H9 (cell line): ENCODE measurements around the gene SGO1. TPM values are rescaled to one million over a fixed set of nuclear protein-coding genes. Genes with fewer than 3 reads are reported as not detected.

Experiments
- DNase-seq: peaks from one replicate; pipeline ENCODE4 v3.0.0-alpha.2; 2017
- H2AFZ ChIP-seq: one replicate; pipeline ENCODE4 v1.6.1; 2013; ENCODE audit warnings: mild to moderate bottlenecking, low read length, control low read depth, moderate library complexity
- H2AK5ac ChIP-seq: 2 replicates; pipeline ENCODE4 v1.6.1; 2013; ENCODE audit warnings: low read length, control low read depth, mixed read lengths; ENCODE audit not compliant: insufficient read length
- H2BK120ac ChIP-seq: one replicate; pipeline ENCODE4 v1.6.1; 2013; ENCODE audit warnings: low read depth, mild to moderate bottlenecking, low read length, control low read depth, inconsistent platforms; ENCODE audit not compliant: poor library complexity, severe bottlenecking
- H2BK12ac ChIP-seq: 2 replicates; pipeline ENCODE4 v1.6.1; 2013; ENCODE audit warnings: low read length, control low read depth, mixed read lengths, low read depth; ENCODE audit not compliant: insufficient read length
- H2BK15ac ChIP-seq: 2 replicates; pipeline ENCODE4 v1.6.1; 2013; ENCODE audit warnings: low read depth, low read length, control low read depth
- H2BK20ac ChIP-seq: one replicate; pipeline ENCODE4 v1.6.1; 2013; ENCODE audit warnings: low read depth, mild to moderate bottlenecking, low read length, control low read depth, inconsistent platforms; ENCODE audit not compliant: poor library complexity, severe bottlenecking
- H2BK5ac ChIP-seq: 2 replicates; pipeline ENCODE4 v1.6.1; 2013; ENCODE audit warnings: low read length, control low read depth, mixed read lengths; ENCODE audit not compliant: insufficient read length
- H3K14ac ChIP-seq: 2 replicates; pipeline ENCODE4 v1.6.1; 2013; ENCODE audit warnings: low read length, control low read depth; ENCODE audit not compliant: insufficient read depth
- H3K18ac ChIP-seq: 2 replicates; pipeline ENCODE4 v1.6.1; 2013; ENCODE audit warnings: low read depth, mild to moderate bottlenecking, mixed read lengths, low read length, control low read depth; ENCODE audit not compliant: insufficient read length
- H3K23ac ChIP-seq: 2 replicates; pipeline ENCODE4 v1.6.1; 2013; ENCODE audit warnings: low read length, control low read depth, mixed read lengths, low read depth; ENCODE audit not compliant: insufficient read length
- H3K23me2 ChIP-seq: 2 replicates; pipeline ENCODE4 v1.6.1; 2013; ENCODE audit warnings: low read depth, mild to moderate bottlenecking, mixed read lengths, low read length, control low read depth; ENCODE audit not compliant: insufficient read length, poor library complexity, severe bottlenecking
- H3K27ac ChIP-seq: 2 replicates; pipeline ENCODE4 v1.5.1; 2013; ENCODE audit warnings: low read length, control low read depth, mixed read lengths, low read depth; ENCODE audit not compliant: insufficient read length
- H3K27me3 ChIP-seq: 2 replicates; pipeline ENCODE4 v1.6.1; 2013; ENCODE audit warnings: low read length, control low read depth, inconsistent platforms; ENCODE audit not compliant: insufficient read depth
- H3K4ac ChIP-seq: 2 replicates; pipeline ENCODE4 v1.6.1; 2013; ENCODE audit warnings: low read depth, mild to moderate bottlenecking, control low read depth, inconsistent platforms, low read length, moderate library complexity
- H3K4me1 ChIP-seq: 2 replicates; pipeline ENCODE4 v1.6.1; 2013; ENCODE audit warnings: low read length, control low read depth, inconsistent platforms; ENCODE audit not compliant: insufficient read depth
- H3K4me2 ChIP-seq: 2 replicates; pipeline ENCODE4 v1.6.1; 2013; ENCODE audit warnings: low read length, control low read depth, mixed read lengths; ENCODE audit not compliant: insufficient read length, insufficient read depth
- H3K56ac ChIP-seq: 2 replicates; pipeline ENCODE4 v1.6.1; 2013; ENCODE audit warnings: low read depth, mild to moderate bottlenecking, mixed read lengths, low read length, control low read depth; ENCODE audit not compliant: insufficient read length
- H3K79me1 ChIP-seq: 2 replicates; pipeline ENCODE4 v1.6.1; 2013; ENCODE audit warnings: low read depth, mild to moderate bottlenecking, moderate library complexity, low read length, control low read depth, inconsistent platforms; ENCODE audit not compliant: insufficient read depth, poor library complexity, severe bottlenecking
- H3K79me2 ChIP-seq: 2 replicates; pipeline ENCODE4 v1.6.1; 2013; ENCODE audit warnings: low read length, control low read depth, inconsistent platforms; ENCODE audit not compliant: insufficient read depth
- H3K9ac ChIP-seq: 2 replicates; pipeline ENCODE4 v1.6.1; 2013; ENCODE audit warnings: low read length, control low read depth, mixed read lengths; ENCODE audit not compliant: insufficient read length; ENCODE audit errors: extremely low read depth
- H3K9me3 ChIP-seq: one replicate; pipeline ENCODE4 v1.6.1; 2013; ENCODE audit warnings: low read depth, low read length, inconsistent platforms; ENCODE audit not compliant: control insufficient read depth
- H3T11ph ChIP-seq: one replicate; pipeline ENCODE4 v1.6.1; 2013; ENCODE audit warnings: mild to moderate bottlenecking, low read length, control low read depth, inconsistent platforms
- H4K20me1 ChIP-seq: one replicate; pipeline ENCODE4 v1.6.1; 2013; ENCODE audit not compliant: control insufficient read depth, insufficient read length, insufficient read depth
- H4K5ac ChIP-seq: 2 replicates; pipeline ENCODE4 v1.6.1; 2013; ENCODE audit warnings: low read depth, mild to moderate bottlenecking, mixed read lengths, low read length, control low read depth; ENCODE audit not compliant: insufficient read length
- H4K8ac ChIP-seq: replicated peaks from 2 replicates; pipeline ENCODE4 v1.6.1; 2013; ENCODE audit warnings: low read length, control low read depth, mixed read lengths, low read depth; ENCODE audit not compliant: insufficient read length
- H4K91ac ChIP-seq: 2 replicates; pipeline ENCODE4 v1.6.1; 2013; ENCODE audit warnings: low read depth, mild to moderate bottlenecking, moderate library complexity, mixed read lengths, low read length, control low read depth; ENCODE audit not compliant: insufficient read length
- H3K27ac Mint-ChIP-seq, 3 experiments: 2 replicates in 2 of 3; 3 replicates in 1 of 3; pipeline ENCODE4 v1.8.0; 2020 to 2021; ENCODE audit warnings: mixed read lengths in 3 of 3, mild to moderate bottlenecking in 1 of 3, moderate library complexity in 1 of 3
- H3K27me3 Mint-ChIP-seq: 2 replicates; pipeline ENCODE4 v1.8.0; 2021; ENCODE audit warnings: low read depth, mild to moderate bottlenecking, moderate library complexity, mixed read lengths
- H3K36me3 Mint-ChIP-seq, 3 experiments: 2 replicates in 2 of 3; 3 replicates in 1 of 3; pipeline ENCODE4 v1.8.0; 2020 to 2021; ENCODE audit warnings: low read depth in 3 of 3, mixed read lengths in 3 of 3; ENCODE audit not compliant: insufficient read depth in 1 of 3
- H3K4me1 Mint-ChIP-seq, 2 experiments: 2 replicates each; pipeline ENCODE4 v1.8.0; 2020; ENCODE audit warnings: mixed read lengths in 2 of 2
- H3K4me3 Mint-ChIP-seq, 2 experiments: 2 replicates in 1 of 2; 3 replicates in 1 of 2; pipeline ENCODE4 v1.8.0; 2020 to 2021; ENCODE audit warnings: mild to moderate bottlenecking in 2 of 2, mixed read lengths in 2 of 2, moderate library complexity in 1 of 2
- H3K9me3 Mint-ChIP-seq, 2 experiments: 2 replicates in 1 of 2; 3 replicates in 1 of 2; pipeline ENCODE4 v1.8.0; 2020; ENCODE audit warnings: mild to moderate bottlenecking in 2 of 2, mixed read lengths in 2 of 2, moderate library complexity in 1 of 2
- CTCF ChIP-seq: fragments of 200-600 bp; sonication (generic); conservative IDR thresholded peaks from 3 replicates; pipeline ENCODE4 v1.8.0; 2021; ENCODE audit warnings: antibody characterized with exemption, mild to moderate bottlenecking
- WGBS: extraction: QIAGEN DNeasy Blood & Tissue Kit; methylation state at CpG from one replicate; pipeline ENCODE4 v1.1.7; 2013; ENCODE audit warnings: missing lambda C conversion rate, low lambda C conversion rate, mixed read lengths; ENCODE audit not compliant: insufficient read length; ENCODE audit errors: extremely low coverage; 5-methylcytosine and 5-hydroxymethylcytosine counted together
- total RNA-seq: library from RNA; stranded (reverse); gene quantifications from 2 replicates; pipeline ENCODE4 v1.2.1, GENCODE V29; 2021

SGO1 gene
- total RNA-seq, 1 experiment from 2014 or later, result 30.7 TPM

- no peaks in the 10 kb centered on the region for H3K79me2 ChIP-seq
- no peaks in the 10 kb centered on the region for H4K20me1 ChIP-seq
- no CpG with 5 or more reads among the region's 1 CpG for WGBS
- no peak overlapping the region for H4K8ac ChIP-seq
- H2BK15ac ChIP-seq, result no peak overlapping the region
- H2BK20ac ChIP-seq, result no peak overlapping the region
- no peaks in the 10 kb centered on the region for H3K9me3 ChIP-seq
- Mint-ChIP-seq H3K27ac (no peak overlapping the region), H3K4me3 (no peak overlapping the region), H3K27me3 (no peaks in the 10 kb centered on the region), H3K4me1 (no peaks in the 10 kb centered on the region; a peak in 1 of 4 replicates), H3K36me3 (peaks cover 8 to 23% (median 16%) of the 10 kb centered on the region in 3 experiments; a peak in 5 of 7 replicates), H3K9me3 (no peaks in the 10 kb centered on the region)
- H3K18ac ChIP-seq, result no peak overlapping the region
- H3K14ac ChIP-seq, result no peak overlapping the region
- no peak overlapping the region for H3K4ac ChIP-seq
- no peak overlapping the region for H4K5ac ChIP-seq
- no peak overlapping the region for H3K56ac ChIP-seq
- H3K9ac ChIP-seq, result no peak overlapping the region
- H3K27me3 ChIP-seq, result no peaks in the 10 kb centered on the region
- no peak overlapping the region for H3T11ph ChIP-seq
- no peak overlapping the region for H2BK12ac ChIP-seq
- H2BK120ac ChIP-seq, result no peak overlapping the region
- H3K23me2 ChIP-seq, result no peaks in the 10 kb centered on the region
- H4K91ac ChIP-seq, result no peak overlapping the region
- no peak for TF ChIP-seq CTCF
- no peak overlapping the region for H2AFZ ChIP-seq
- no peak overlapping the region for H3K27ac ChIP-seq
- no peaks in the 10 kb centered on the region for H3K4me1 ChIP-seq
- no peaks in the 10 kb centered on the region for H3K79me1 ChIP-seq
- no peak overlapping the region for H3K23ac ChIP-seq
- no peak overlapping the region for H2BK5ac ChIP-seq
- no peak overlapping the region for H2AK5ac ChIP-seq
- H3K4me2 ChIP-seq, result no peak overlapping the region
- DNase-seq, result no peak
These were observed 31.9 kb downstream of the SGO1 start for GRCh38 chr3:20154078-20154477.
